GM21529 (cell line): ENCODE results near the gene TLDC2.

Experiments
- ATAC-seq: cut with Tn5 transposase; IDR thresholded peaks from one replicate; pipeline ENCODE4 v1.9.1; 2021; ENCODE audit not compliant: unreplicated experiment

Gene TLDC2

DNA sequence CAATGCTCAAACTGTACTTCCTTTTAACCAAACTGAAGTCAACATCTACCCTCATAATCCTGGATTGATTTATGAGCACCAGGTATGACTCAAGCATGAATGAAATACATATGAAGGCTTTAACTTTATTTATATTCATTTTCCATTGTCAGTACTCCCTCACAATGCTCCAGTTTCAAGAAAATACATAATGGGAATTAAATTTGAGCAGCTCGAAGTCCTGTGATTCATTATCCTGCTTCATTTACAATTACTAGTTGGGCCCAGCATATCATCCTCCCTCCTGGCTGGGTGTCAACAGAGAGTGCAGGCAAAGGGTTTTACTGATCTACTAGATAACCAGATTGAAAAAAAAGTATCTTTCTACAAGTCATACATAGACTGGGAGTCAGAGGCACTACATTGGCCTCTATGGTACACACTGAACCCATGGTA is 65.5 kb downstream of the TLDC2 start:
- no peak for ATAC-seq
